Measurements from ENCODE around the gene KIF6. TPM values are rescaled to one million over a fixed set of nuclear protein-coding genes. Genes with fewer than 3 reads are reported as not detected.

KIF6 gene
- polyA plus RNA-seq, 1 donor (not counting 4 experiments of a cell fraction or from before 2014, with no cell fraction given) = 0.14 TPM

GRCh38 chr6:39530201-39530759, 194.9 kb downstream of the KIF6 start:
- DNase-seq (ENCODE audit: low read depth, low spot score) (no peak), FAIRE-seq (no peak)
- dilution Hi-C loops (cut with MboI; ENCODE audit: extremely low pct_ligation_motif_present, low sequenced_read_pairs) = no loop called here
- H3K36me3 ChIP-seq (ENCODE audit: control insufficient read depth in 2 of 2, extremely low read depth in 1 of 2, insufficient read depth in 2 of 2, low read length in 2 of 2) = no peaks in the 10 kb centered on the region
- H3K4me2 ChIP-seq (ENCODE audit: control insufficient read depth, extremely low read depth, insufficient read depth, low read depth, low read length) = no peak overlapping the region
- H4K20me1 ChIP-seq (ENCODE audit: control insufficient read depth, extremely low read depth, insufficient read depth, low read length) = no peaks in the 10 kb centered on the region
- TF ChIP-seq EZH2 (IDR thresholded peaks at IDR 0.05; ENCODE audit: low read length) (no peak), CTCF (optimal IDR thresholded peaks at IDR 0.05 in 1 of 3, IDR thresholded peaks at IDR 0.05 in 1 of 3, conservative IDR thresholded peaks at IDR 0.05 in 1 of 3; ENCODE audit: extremely low read depth in 1 of 3, insufficient read depth in 2 of 3, low read length in 3 of 3) (no peak)
- no peak overlapping the region for H2AFZ ChIP-seq (ENCODE audit: control insufficient read depth, low read length)
- H3K9me1 ChIP-seq (ENCODE audit: control insufficient read depth, extremely low read depth, insufficient read depth, low read length) = no peaks in the 10 kb centered on the region
- H3K27ac ChIP-seq (ENCODE audit: control insufficient read depth, insufficient read depth, low read length) = no peak overlapping the region
- H3K9me3 ChIP-seq (ENCODE audit: control insufficient read depth, low read depth, low read length) = no peaks in the 10 kb centered on the region
- no peaks in the 10 kb centered on the region for H3K27me3 ChIP-seq (ENCODE audit: control insufficient read depth, extremely low read depth, insufficient read depth, low read length)
- H3K4me3 ChIP-seq (ENCODE audit: control insufficient read depth in 2 of 3, extremely low read depth in 1 of 3, insufficient read depth in 2 of 3, low read depth in 1 of 3, low read length in 3 of 3) = no peak overlapping the region
- H3K9ac ChIP-seq (ENCODE audit: control insufficient read depth, extremely low read depth, insufficient read depth, low read length) = no peak overlapping the region
- H3K79me2 ChIP-seq (ENCODE audit: control insufficient read depth, insufficient read depth, low read length) = no peaks in the 10 kb centered on the region
- no peaks in the 10 kb centered on the region for H3K4me1 ChIP-seq (ENCODE audit: control insufficient read depth, extremely low read depth, insufficient read depth, low read length)

GRCh38 chr6:39527792-39528564, 197.2 kb downstream of the KIF6 start:
- FAIRE-seq = no peak
- H2AFZ ChIP-seq (ENCODE audit: control insufficient read depth, low read length) = no peak overlapping the region
- no peak overlapping the region for H3K27ac ChIP-seq (ENCODE audit: control insufficient read depth, insufficient read depth, low read length)
- H3K4me3 ChIP-seq (ENCODE audit: control insufficient read depth in 2 of 3, extremely low read depth in 1 of 3, insufficient read depth in 2 of 3, low read depth in 1 of 3, low read length in 3 of 3) = no peak overlapping the region
- H3K9me1 ChIP-seq (ENCODE audit: control insufficient read depth, extremely low read depth, insufficient read depth, low read length) = no peaks in the 10 kb centered on the region
- H3K4me2 ChIP-seq (ENCODE audit: control insufficient read depth, extremely low read depth, insufficient read depth, low read depth, low read length) = no peak overlapping the region
- no peaks in the 10 kb centered on the region for H3K36me3 ChIP-seq (ENCODE audit: control insufficient read depth in 2 of 2, extremely low read depth in 1 of 2, insufficient read depth in 2 of 2, low read length in 2 of 2)
- no peaks in the 10 kb centered on the region for H3K9me3 ChIP-seq (ENCODE audit: control insufficient read depth, low read depth, low read length)
- no peaks in the 10 kb centered on the region for H3K79me2 ChIP-seq (ENCODE audit: control insufficient read depth, insufficient read depth, low read length)
- dilution Hi-C loops (cut with MboI; ENCODE audit: extremely low pct_ligation_motif_present, low sequenced_read_pairs) = no loop called here
- H3K27me3 ChIP-seq (ENCODE audit: control insufficient read depth, extremely low read depth, insufficient read depth, low read length) = no peaks in the 10 kb centered on the region
- H4K20me1 ChIP-seq (ENCODE audit: control insufficient read depth, extremely low read depth, insufficient read depth, low read length) = no peaks in the 10 kb centered on the region
- H3K9ac ChIP-seq (ENCODE audit: control insufficient read depth, extremely low read depth, insufficient read depth, low read length) = no peak overlapping the region
- no peaks in the 10 kb centered on the region for H3K4me1 ChIP-seq (ENCODE audit: control insufficient read depth, extremely low read depth, insufficient read depth, low read length)
- TF ChIP-seq EZH2 (IDR thresholded peaks at IDR 0.05; ENCODE audit: low read length) (no peak), CTCF (optimal IDR thresholded peaks at IDR 0.05 in 1 of 3, IDR thresholded peaks at IDR 0.05 in 1 of 3, conservative IDR thresholded peaks at IDR 0.05 in 1 of 3; ENCODE audit: extremely low read depth in 1 of 3, insufficient read depth in 2 of 3, low read length in 3 of 3) (no peak)
- DNase-seq (ENCODE audit: low read depth, low spot score) = no peak
